ENCODE results near the gene WFS1.

DNA sequence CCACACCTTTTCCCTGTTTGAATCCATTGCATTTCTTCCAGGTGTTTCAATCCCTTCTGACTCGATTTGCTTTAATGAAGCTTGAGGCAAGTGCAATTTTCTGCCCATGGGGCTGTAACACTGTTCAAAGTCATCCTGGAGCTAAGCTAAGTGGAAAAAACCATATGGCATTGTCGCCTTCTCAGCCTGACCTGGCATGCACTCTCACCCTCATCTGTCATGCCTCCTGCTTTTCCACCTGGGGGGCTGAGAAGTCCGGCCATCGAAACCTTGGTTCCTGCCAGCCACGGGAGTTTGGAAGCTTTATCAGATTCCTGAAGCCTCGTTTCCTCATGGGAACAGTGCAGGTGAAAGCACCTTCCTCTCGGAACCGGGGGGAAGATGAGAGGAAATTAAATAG, 38.2 kb downstream of the WFS1 start:
- TF ChIP-seq, protein P1, sequence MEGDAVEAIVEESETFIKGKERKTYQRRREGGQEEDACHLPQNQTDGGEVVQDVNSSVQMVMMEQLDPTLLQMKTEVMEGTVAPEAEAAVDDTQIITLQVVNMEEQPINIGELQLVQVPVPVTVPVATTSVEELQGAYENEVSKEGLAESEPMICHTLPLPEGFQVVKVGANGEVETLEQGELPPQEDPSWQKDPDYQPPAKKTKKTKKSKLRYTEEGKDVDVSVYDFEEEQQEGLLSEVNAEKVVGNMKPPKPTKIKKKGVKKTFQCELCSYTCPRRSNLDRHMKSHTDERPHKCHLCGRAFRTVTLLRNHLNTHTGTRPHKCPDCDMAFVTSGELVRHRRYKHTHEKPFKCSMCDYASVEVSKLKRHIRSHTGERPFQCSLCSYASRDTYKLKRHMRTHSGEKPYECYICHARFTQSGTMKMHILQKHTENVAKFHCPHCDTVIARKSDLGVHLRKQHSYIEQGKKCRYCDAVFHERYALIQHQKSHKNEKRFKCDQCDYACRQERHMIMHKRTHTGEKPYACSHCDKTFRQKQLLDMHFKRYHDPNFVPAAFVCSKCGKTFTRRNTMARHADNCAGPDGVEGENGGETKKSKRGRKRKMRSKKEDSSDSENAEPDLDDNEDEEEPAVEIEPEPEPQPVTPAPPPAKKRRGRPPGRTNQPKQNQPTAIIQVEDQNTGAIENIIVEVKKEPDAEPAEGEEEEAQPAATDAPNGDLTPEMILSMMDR (conservative IDR thresholded peaks at IDR 0.05; ENCODE audit: low read length), result no peak
- no peak for TF ChIP-seq EZH2phosphoT487 (IDR thresholded peaks at IDR 0.05; ENCODE audit: borderline replicate concordance)

All from Loucy (cell line).